HEK293 (cell line): ENCODE measurements around the gene CEP85.
A peak's percentile ranks its signal among the peaks of the same experiment; 100 is the strongest.

Experiments used
- CTCF ChIA-PET: fragments of 350-600 bp; formaldehyde crosslinking; extraction: SDS; loops from one replicate; lab custom pipeline; 2021; ENCODE audit warnings: antibody characterized with exemption; lab: Yijun Ruan, JAX
- POLR2A ChIA-PET: fragments of 300-600 bp; formaldehyde crosslinking; extraction: SDS; loops from one replicate; lab custom pipeline; 2020; ENCODE audit warnings: antibody characterized with exemption, inconsistent platforms; lab: Yijun Ruan, JAX
- H3K27ac ChIP-seq: fragments of 200-500 bp; sonication (Bioruptor generic); 2 replicates; pipeline ENCODE4 v1.5.1; 2014; ENCODE audit warnings: low read depth, low read length, control low read depth, inconsistent platforms; ENCODE audit errors: extremely low read depth
- H3K36me3 ChIP-seq, 2 experiments: fragments of 200-500 bp in 1 of 2; sonication (Bioruptor generic) in 1 of 2; 1 replicate in 1 of 2; 2 replicates in 1 of 2; pipeline ENCODE4 v1.5.1; 2014 to 2017; ENCODE audit warnings: inconsistent platforms in 2 of 2, low read length in 2 of 2; ENCODE audit not compliant: control insufficient read depth in 2 of 2, insufficient read depth in 1 of 2
- H3K4me1 ChIP-seq: fragments of 200-500 bp; sonication (Bioruptor generic); 2 replicates; pipeline ENCODE4 v1.5.1; 2014; ENCODE audit warnings: mild to moderate bottlenecking, low read length, inconsistent platforms; ENCODE audit not compliant: control insufficient read depth, insufficient read depth
- H3K4me3 ChIP-seq: 2 replicates; pipeline ENCODE4 v1.5.1; 2011; ENCODE audit warnings: low read depth, mild to moderate bottlenecking, control low read depth, low read length, moderate library complexity
- H3K9me3 ChIP-seq: fragments of 200-500 bp; sonication (Bioruptor generic); 2 replicates; pipeline ENCODE4 v1.5.1; 2014; ENCODE audit warnings: low read depth, low read length, inconsistent platforms; ENCODE audit not compliant: control insufficient read depth, insufficient read depth
- GLIS1 ChIP-seq: fragments of 450-650 bp; formaldehyde crosslinking; IDR thresholded peaks from 2 replicates; pipeline ENCODE4 v1.5.1; 2016; ENCODE audit warnings: missing biosample characterization, missing genetic modification characterization
- KLF1 ChIP-seq: fragments of 450-650 bp; formaldehyde crosslinking; IDR thresholded peaks from 2 replicates; pipeline ENCODE4 v1.5.1; 2016; ENCODE audit warnings: missing biosample characterization, missing genetic modification characterization
- KLF7 ChIP-seq: fragments of 450-650 bp; formaldehyde crosslinking; IDR thresholded peaks from 2 replicates; pipeline ENCODE4 v1.5.1; 2016; ENCODE audit warnings: missing biosample characterization, missing genetic modification characterization, borderline replicate concordance
- MZF1 ChIP-seq: fragments of 450-650 bp; formaldehyde crosslinking; IDR thresholded peaks from 2 replicates; pipeline ENCODE4 v1.5.1; 2017; ENCODE audit warnings: missing biosample characterization, missing genetic modification characterization, borderline replicate concordance
- ZBTB48 ChIP-seq: fragments of 450-650 bp; formaldehyde crosslinking; IDR thresholded peaks from 2 replicates; pipeline ENCODE4 v1.5.1; 2016; ENCODE audit warnings: missing biosample characterization, missing genetic modification characterization
- ZBTB8A ChIP-seq: fragments of 450-650 bp; formaldehyde crosslinking; IDR thresholded peaks from 2 replicates; pipeline ENCODE4 v1.5.1; 2016; ENCODE audit warnings: missing biosample characterization, missing genetic modification characterization
- ZEB2 ChIP-seq: fragments of 450-650 bp; formaldehyde crosslinking; IDR thresholded peaks from 2 replicates; pipeline ENCODE4 v1.5.1; 2016; ENCODE audit warnings: missing biosample characterization, missing genetic modification characterization
- ZIC2 ChIP-seq: fragments of 450-650 bp; formaldehyde crosslinking; IDR thresholded peaks from 2 replicates; pipeline ENCODE4 v1.5.1; 2016; ENCODE audit warnings: missing biosample characterization, missing genetic modification characterization
- ZNF121 ChIP-seq: fragments of 450-650 bp; formaldehyde crosslinking; IDR thresholded peaks from 2 replicates; pipeline ENCODE4 v1.5.1; 2016; ENCODE audit warnings: missing biosample characterization, missing genetic modification characterization
- ZNF132 ChIP-seq: fragments of 450-650 bp; formaldehyde crosslinking; IDR thresholded peaks from 2 replicates; pipeline ENCODE4 v1.5.1; 2017; ENCODE audit warnings: missing biosample characterization, missing genetic modification characterization, borderline replicate concordance
- ZNF155 ChIP-seq: fragments of 450-650 bp; formaldehyde crosslinking; IDR thresholded peaks from 2 replicates; pipeline ENCODE4 v1.5.1; 2016; ENCODE audit warnings: missing biosample characterization, missing genetic modification characterization
- ZNF174 ChIP-seq: fragments of 450-650 bp; formaldehyde crosslinking; IDR thresholded peaks from 2 replicates; pipeline ENCODE4 v1.5.0; 2017; ENCODE audit warnings: missing biosample characterization, mild to moderate bottlenecking, missing genetic modification characterization
- ZNF175 ChIP-seq: fragments of 450-650 bp; formaldehyde crosslinking; IDR thresholded peaks from 2 replicates; pipeline ENCODE4 v1.5.1; 2016; ENCODE audit warnings: missing biosample characterization, missing genetic modification characterization
- ZNF223 ChIP-seq: fragments of 450-650 bp; formaldehyde crosslinking; IDR thresholded peaks from 2 replicates; pipeline ENCODE4 v1.5.1; 2016; ENCODE audit warnings: missing biosample characterization, missing genetic modification characterization
- ZNF23 ChIP-seq: fragments of 450-650 bp; formaldehyde crosslinking; IDR thresholded peaks from 2 replicates; pipeline ENCODE4 v1.5.1; 2016; ENCODE audit warnings: missing biosample characterization, missing genetic modification characterization, borderline replicate concordance
- ZNF239 ChIP-seq: fragments of 450-650 bp; formaldehyde crosslinking; IDR thresholded peaks from 2 replicates; pipeline ENCODE4 v1.5.1; 2016; ENCODE audit warnings: missing biosample characterization, missing genetic modification characterization
- ZNF248 ChIP-seq: fragments of 450-650 bp; formaldehyde crosslinking; IDR thresholded peaks from 2 replicates; pipeline ENCODE4 v1.5.1; 2017; ENCODE audit warnings: missing biosample characterization, missing genetic modification characterization
- ZNF311 ChIP-seq: fragments of 450-650 bp; formaldehyde crosslinking; IDR thresholded peaks from 2 replicates; pipeline ENCODE4 v1.5.1; 2017; ENCODE audit warnings: missing biosample characterization, missing genetic modification characterization, borderline replicate concordance
- ZNF341 ChIP-seq: fragments of 450-650 bp; formaldehyde crosslinking; IDR thresholded peaks from 2 replicates; pipeline ENCODE4; 2016; ENCODE audit warnings: low read depth, missing biosample characterization, missing genetic modification characterization
- ZNF37A ChIP-seq: fragments of 450-650 bp; IDR thresholded peaks from 2 replicates; pipeline ENCODE4 v1.5.1; 2018; ENCODE audit warnings: missing biosample characterization, missing genetic modification characterization
- ZNF510 ChIP-seq: fragments of 450-650 bp; formaldehyde crosslinking; IDR thresholded peaks from 2 replicates; pipeline ENCODE4 v1.5.1; 2018; ENCODE audit warnings: mild to moderate bottlenecking, missing genetic modification characterization, missing biosample characterization; ENCODE audit not compliant: insufficient replicate concordance
- ZNF571 ChIP-seq: fragments of 450-650 bp; formaldehyde crosslinking; IDR thresholded peaks from 2 replicates; pipeline ENCODE4 v1.5.0; 2017; ENCODE audit warnings: missing biosample characterization, missing genetic modification characterization
- ZNF600 ChIP-seq: fragments of 450-650 bp; formaldehyde crosslinking; IDR thresholded peaks from 2 replicates; pipeline ENCODE4 v1.5.1; 2016; ENCODE audit warnings: missing biosample characterization, missing genetic modification characterization
- ZNF664 ChIP-seq: fragments of 450-650 bp; formaldehyde crosslinking; IDR thresholded peaks from 2 replicates; pipeline ENCODE4 v1.5.1; 2016; ENCODE audit warnings: missing biosample characterization, missing genetic modification characterization
- ZNF768 ChIP-seq: fragments of 450-650 bp; formaldehyde crosslinking; IDR thresholded peaks from 2 replicates; pipeline ENCODE4 v1.5.1; 2018; ENCODE audit warnings: missing biosample characterization, mild to moderate bottlenecking, missing genetic modification characterization
- ZNF791 ChIP-seq: fragments of 450-650 bp; formaldehyde crosslinking; IDR thresholded peaks from 2 replicates; pipeline ENCODE4 v1.5.1; 2016; ENCODE audit warnings: missing biosample characterization, missing genetic modification characterization
- ZNF830 ChIP-seq: fragments of 450-650 bp; IDR thresholded peaks from 2 replicates; pipeline ENCODE4 v1.5.0; 2018; ENCODE audit warnings: missing biosample characterization, missing genetic modification characterization, low read depth, mild to moderate bottlenecking, moderate library complexity
- ZSCAN30 ChIP-seq: fragments of 450-650 bp; IDR thresholded peaks from 2 replicates; pipeline ENCODE4 v1.5.1; 2018; ENCODE audit warnings: missing biosample characterization, mild to moderate bottlenecking, missing genetic modification characterization, moderate library complexity
- TF ChIP-seq, protein P1 (sequence below): fragments of 450-650 bp; formaldehyde crosslinking; IDR thresholded peaks from 2 replicates; pipeline ENCODE4 v1.5.1; 2016; ENCODE audit warnings: missing biosample characterization, missing genetic modification characterization
- TF ChIP-seq, protein P2 (sequence below): fragments of 450-650 bp; formaldehyde crosslinking; IDR thresholded peaks from 2 replicates; pipeline ENCODE4 v1.5.1; 2016; ENCODE audit warnings: missing biosample characterization, missing genetic modification characterization
- TF ChIP-seq, protein P3 (sequence below): fragments of 450-650 bp; formaldehyde crosslinking; IDR thresholded peaks from 2 replicates; pipeline ENCODE4 v1.5.1; 2016; ENCODE audit warnings: missing biosample characterization, missing genetic modification characterization
- TF ChIP-seq, protein P4 (sequence below): fragments of 450-650 bp; formaldehyde crosslinking; IDR thresholded peaks from 2 replicates; pipeline ENCODE4 v1.5.1; 2017; ENCODE audit warnings: missing biosample characterization, mild to moderate bottlenecking, missing genetic modification characterization, moderate library complexity

Gene CEP85

DNA sequence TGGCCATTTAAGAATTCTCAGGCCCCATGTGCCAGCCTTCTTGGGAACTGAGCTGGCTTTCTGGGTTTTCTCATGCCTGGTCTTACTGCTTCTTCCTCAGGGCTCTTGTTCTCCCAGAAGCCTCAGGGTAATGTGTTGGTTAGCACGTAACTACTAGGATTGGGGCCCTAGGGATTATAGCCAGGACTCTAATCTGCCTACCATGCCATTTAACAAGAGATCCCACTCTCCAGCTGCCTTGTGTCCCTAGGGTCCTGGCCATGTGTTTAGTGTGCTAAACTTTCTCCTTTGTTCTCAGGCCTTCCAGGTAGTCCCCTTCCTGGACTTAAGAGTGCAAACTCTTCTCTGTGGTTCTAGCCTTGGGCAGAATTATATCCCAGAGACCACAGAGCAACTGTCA lies 43.7 kb downstream of the CEP85 start (continued):
- TF ChIP-seq ZNF311 (tag by site-specific recombination) (no peak), ZNF248 (no peak)
- TF ChIP-seq, protein P1, sequence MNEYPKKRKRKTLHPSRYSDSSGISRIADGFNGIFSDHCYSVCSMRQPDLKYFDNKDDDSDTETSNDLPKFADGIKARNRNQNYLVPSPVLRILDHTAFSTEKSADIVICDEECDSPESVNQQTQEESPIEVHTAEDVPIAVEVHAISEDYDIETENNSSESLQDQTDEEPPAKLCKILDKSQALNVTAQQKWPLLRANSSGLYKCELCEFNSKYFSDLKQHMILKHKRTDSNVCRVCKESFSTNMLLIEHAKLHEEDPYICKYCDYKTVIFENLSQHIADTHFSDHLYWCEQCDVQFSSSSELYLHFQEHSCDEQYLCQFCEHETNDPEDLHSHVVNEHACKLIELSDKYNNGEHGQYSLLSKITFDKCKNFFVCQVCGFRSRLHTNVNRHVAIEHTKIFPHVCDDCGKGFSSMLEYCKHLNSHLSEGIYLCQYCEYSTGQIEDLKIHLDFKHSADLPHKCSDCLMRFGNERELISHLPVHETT (tag by site-specific recombination): no peak

DNA sequence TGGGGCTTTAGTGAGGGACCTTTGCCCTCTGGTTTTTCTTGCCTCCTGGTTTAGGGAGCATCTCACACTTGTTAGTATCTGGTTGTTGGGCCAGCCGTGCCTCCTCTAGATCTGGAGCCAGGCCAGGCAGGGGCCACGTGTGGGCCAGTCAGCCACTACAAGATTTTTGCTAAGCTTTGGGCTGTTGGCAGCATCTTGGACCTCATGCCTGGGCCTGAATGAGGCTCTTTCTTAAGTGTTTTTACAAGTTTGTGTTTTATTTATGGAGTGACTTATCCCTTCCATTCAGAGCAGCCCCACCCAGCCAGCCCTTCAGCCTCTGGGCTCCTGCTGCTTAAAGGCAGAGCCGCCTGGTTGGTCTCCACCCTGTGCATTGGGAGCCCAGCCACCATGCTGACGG lies 44.3 kb downstream of the CEP85 start:
- POLR2A ChIA-PET: no interaction called here
- H3K36me3 ChIP-seq: peaks cover 4 to 69% of the 10 kb centered on the region in 2 experiments; a peak in 1 of 3 replicates
- no peak overlapping the region for H3K4me3 ChIP-seq
- H3K27ac ChIP-seq: no peak overlapping the region
- no peaks in the 10 kb centered on the region for H3K9me3 ChIP-seq
- H3K4me1 ChIP-seq: 0 out of 2 replicates have a peak, but pooled peaks cover 3% of the 10 kb centered on the region
- CTCF ChIA-PET: interaction anchor here (0.6 to 5.1 kb wide), 3 partner anchors 43 to 609 kb away, joined by 3 to 50 read pairs (median 6); no protein-coding TSS in a partner anchor
- TF ChIP-seq ZNF155 (no peak), ZNF175 (no peak), ZNF571 (no peak), ZSCAN30 (tag by site-specific recombination) (no peak), ZNF37A (tag by site-specific recombination) (no peak), ZIC2 (no peak), ZNF791 (tag by site-specific recombination) (no peak), ZEB2 (tag by site-specific recombination) (0 out of 2 replicates have a peak, but pooled peaks have one; percentile 32), MZF1 (tag by site-specific recombination) (no peak), ZBTB8A (tag by site-specific recombination) (0 out of 2 replicates have a peak, but pooled peaks have one; percentile 31), ZNF23 (tag by site-specific recombination) (no peak), ZNF664 (tag by site-specific recombination) (no peak), GLIS1 (tag by site-specific recombination) (peak; percentile 42), ZNF600 (tag by site-specific recombination) (no peak), ZNF239 (tag by site-specific recombination) (no peak), ZNF510 (no peak), ZNF132 (tag by site-specific recombination) (no peak), KLF7 (no peak), ZNF768 (no peak), ZNF174 (tag by site-specific recombination) (no peak), ZNF341 (peak; percentile 38; the same call in 1 of the 2 replicates), KLF1 (tag by site-specific recombination) (peak; percentile 81), ZNF223 (no peak), ZNF830 (no peak), ZNF121 (tag by site-specific recombination) (peak; percentile 34; the same call in 1 of the 2 replicates), ZBTB48 (tag by site-specific recombination) (peak; percentile 82)
- TF ChIP-seq, protein P2, sequence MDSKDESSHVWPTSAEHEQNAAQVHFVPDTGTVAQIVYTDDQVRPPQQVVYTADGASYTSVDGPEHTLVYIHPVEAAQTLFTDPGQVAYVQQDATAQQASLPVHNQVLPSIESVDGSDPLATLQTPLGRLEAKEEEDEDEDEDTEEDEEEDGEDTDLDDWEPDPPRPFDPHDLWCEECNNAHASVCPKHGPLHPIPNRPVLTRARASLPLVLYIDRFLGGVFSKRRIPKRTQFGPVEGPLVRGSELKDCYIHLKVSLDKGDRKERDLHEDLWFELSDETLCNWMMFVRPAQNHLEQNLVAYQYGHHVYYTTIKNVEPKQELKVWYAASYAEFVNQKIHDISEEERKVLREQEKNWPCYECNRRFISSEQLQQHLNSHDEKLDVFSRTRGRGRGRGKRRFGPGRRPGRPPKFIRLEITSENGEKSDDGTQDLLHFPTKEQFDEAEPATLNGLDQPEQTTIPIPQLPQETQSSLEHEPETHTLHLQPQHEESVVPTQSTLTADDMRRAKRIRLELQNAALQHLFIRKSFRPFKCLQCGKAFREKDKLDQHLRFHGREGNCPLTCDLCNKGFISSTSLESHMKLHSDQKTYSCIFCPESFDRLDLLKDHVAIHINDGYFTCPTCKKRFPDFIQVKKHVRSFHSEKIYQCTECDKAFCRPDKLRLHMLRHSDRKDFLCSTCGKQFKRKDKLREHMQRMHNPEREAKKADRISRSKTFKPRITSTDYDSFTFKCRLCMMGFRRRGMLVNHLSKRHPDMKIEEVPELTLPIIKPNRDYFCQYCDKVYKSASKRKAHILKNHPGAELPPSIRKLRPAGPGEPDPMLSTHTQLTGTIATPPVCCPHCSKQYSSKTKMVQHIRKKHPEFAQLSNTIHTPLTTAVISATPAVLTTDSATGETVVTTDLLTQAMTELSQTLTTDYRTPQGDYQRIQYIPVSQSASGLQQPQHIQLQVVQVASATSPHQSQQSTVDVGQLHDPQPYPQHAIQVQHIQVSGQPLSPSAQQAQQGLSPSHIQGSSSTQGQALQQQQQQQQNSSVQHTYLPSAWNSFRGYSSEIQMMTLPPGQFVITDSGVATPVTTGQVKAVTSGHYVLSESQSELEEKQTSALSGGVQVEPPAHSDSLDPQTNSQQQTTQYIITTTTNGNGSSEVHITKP (tag by site-specific recombination): no peak
- TF ChIP-seq, protein P3, sequence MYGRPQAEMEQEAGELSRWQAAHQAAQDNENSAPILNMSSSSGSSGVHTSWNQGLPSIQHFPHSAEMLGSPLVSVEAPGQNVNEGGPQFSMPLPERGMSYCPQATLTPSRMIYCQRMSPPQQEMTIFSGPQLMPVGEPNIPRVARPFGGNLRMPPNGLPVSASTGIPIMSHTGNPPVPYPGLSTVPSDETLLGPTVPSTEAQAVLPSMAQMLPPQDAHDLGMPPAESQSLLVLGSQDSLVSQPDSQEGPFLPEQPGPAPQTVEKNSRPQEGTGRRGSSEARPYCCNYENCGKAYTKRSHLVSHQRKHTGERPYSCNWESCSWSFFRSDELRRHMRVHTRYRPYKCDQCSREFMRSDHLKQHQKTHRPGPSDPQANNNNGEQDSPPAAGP (tag by site-specific recombination): peak; percentile 51; the same call in 1 of the 2 replicates
- TF ChIP-seq, protein P4, sequence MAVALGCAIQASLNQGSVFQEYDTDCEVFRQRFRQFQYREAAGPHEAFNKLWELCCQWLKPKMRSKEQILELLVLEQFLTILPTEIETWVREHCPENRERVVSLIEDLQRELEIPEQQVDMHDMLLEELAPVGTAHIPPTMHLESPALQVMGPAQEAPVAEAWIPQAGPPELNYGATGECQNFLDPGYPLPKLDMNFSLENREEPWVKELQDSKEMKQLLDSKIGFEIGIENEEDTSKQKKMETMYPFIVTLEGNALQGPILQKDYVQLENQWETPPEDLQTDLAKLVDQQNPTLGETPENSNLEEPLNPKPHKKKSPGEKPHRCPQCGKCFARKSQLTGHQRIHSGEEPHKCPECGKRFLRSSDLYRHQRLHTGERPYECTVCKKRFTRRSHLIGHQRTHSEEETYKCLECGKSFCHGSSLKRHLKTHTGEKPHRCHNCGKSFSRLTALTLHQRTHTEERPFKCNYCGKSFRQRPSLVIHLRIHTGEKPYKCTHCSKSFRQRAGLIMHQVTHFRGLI (tag by site-specific recombination): peak; percentile 92
